GM18909 (cell line): Measurements from ENCODE around the gene CALHM2.
"Not testable (repeated sequence)": the region's sequence is repeated elsewhere in the genome, so short reads cannot be mapped to it uniquely, and the experiment has no call there.

Source experiments
- ATAC-seq: cut with Tn5 transposase; IDR thresholded peaks from one replicate; pipeline ENCODE4 v1.9.1; 2021; ENCODE audit warnings: mild to moderate bottlenecking; ENCODE audit not compliant: unreplicated experiment, poor library complexity

Gene CALHM2

GRCh38 chr10:103451831-103452505 is at the start of gene CALHM2:
Gene CALHM2, minus strand, starts transcription at chr10:103452370. Its CDS starts 2,429 bp downstream, at chr10:103449941.
- peak; percentile 72 for ATAC-seq

- no peak for ATAC-seq
These were observed 49.0 kb upstream of the CALHM2 start for GRCh38 chr10:103501186-103501585.

GRCh38 chr10:103500481-103500880 is 48.3 kb upstream of the CALHM2 start:
- ATAC-seq = no peak

- ATAC-seq = no peak
These were observed 47.7 kb upstream of the CALHM2 start for GRCh38 chr10:103499881-103500280.

GRCh38 chr10:103498936-103499638 is 46.9 kb upstream of the CALHM2 start:
- no peak for ATAC-seq

- no peak for ATAC-seq
These were observed 45.2 kb upstream of the CALHM2 start for GRCh38 chr10:103497161-103497915.

GRCh38 chr10:103495321-103495720 is 43.2 kb upstream of the CALHM2 start:
- no peak for ATAC-seq

GRCh38 chr10:103493916-103494877 is 42.0 kb upstream of the CALHM2 start:
- ATAC-seq = no peak

GRCh38 chr10:103493362-103493915 is 41.3 kb upstream of the CALHM2 start, which contains the start of gene NEURL1:
Gene NEURL1, plus strand, starts transcription at chr10:103493705. Its CDS starts 683 bp downstream, at chr10:103494388.
- no peak for ATAC-seq

GRCh38 chr10:103492655-103493261 is 40.6 kb upstream of the CALHM2 start:
- ATAC-seq = no peak

- ATAC-seq = no peak
These were observed 39.7 kb upstream of the CALHM2 start for GRCh38 chr10:103491729-103492364.

GRCh38 chr10:103490986-103491314 is 38.8 kb upstream of the CALHM2 start:
- ATAC-seq = peak; percentile 31

GRCh38 chr10:103487410-103487708 is 35.2 kb upstream of the CALHM2 start:
- ATAC-seq = no peak

- not testable (repeated sequence) for ATAC-seq
These were observed 34.7 kb upstream of the CALHM2 start for GRCh38 chr10:103486635-103487409.

GRCh38 chr10:103481974-103482531 is 29.9 kb upstream of the CALHM2 start:
- peak; percentile 56 for ATAC-seq

GRCh38 chr10:103480521-103480920 is 28.4 kb upstream of the CALHM2 start:
- ATAC-seq = no peak

- no peak for ATAC-seq
These were observed 27.0 kb upstream of the CALHM2 start, which contains the start of gene CALHM3 for GRCh38 chr10:103479135-103479534. Gene CALHM3, minus strand, starts transcription at chr10:103479240. Its CDS starts 208 bp downstream, at chr10:103479032.

- no peak for ATAC-seq
These were observed 26.5 kb upstream of the CALHM2 start for GRCh38 chr10:103478671-103479070.
